Choroid plexus epithelial cell (primary cell): ENCODE data around the gene RNF152.

Experiments used
- DNase-seq: peaks from one replicate; pipeline ENCODE4 v3.0.0-alpha.2; 2010; ENCODE audit warnings: low read depth
- H3K4me3 ChIP-seq: 2 replicates; pipeline ENCODE4 v1.5.1; 2011; ENCODE audit warnings: low read depth, mild to moderate bottlenecking, control low read depth, low read length, moderate library complexity
- TF ChIP-seq, protein P1 (sequence below): conservative IDR thresholded peaks from 2 replicates; pipeline ENCODE4 v1.5.1; 2011; ENCODE audit warnings: low read depth, mild to moderate bottlenecking, control low read depth, inconsistent platforms, low read length, moderate library complexity

RNF152 gene

DNA sequence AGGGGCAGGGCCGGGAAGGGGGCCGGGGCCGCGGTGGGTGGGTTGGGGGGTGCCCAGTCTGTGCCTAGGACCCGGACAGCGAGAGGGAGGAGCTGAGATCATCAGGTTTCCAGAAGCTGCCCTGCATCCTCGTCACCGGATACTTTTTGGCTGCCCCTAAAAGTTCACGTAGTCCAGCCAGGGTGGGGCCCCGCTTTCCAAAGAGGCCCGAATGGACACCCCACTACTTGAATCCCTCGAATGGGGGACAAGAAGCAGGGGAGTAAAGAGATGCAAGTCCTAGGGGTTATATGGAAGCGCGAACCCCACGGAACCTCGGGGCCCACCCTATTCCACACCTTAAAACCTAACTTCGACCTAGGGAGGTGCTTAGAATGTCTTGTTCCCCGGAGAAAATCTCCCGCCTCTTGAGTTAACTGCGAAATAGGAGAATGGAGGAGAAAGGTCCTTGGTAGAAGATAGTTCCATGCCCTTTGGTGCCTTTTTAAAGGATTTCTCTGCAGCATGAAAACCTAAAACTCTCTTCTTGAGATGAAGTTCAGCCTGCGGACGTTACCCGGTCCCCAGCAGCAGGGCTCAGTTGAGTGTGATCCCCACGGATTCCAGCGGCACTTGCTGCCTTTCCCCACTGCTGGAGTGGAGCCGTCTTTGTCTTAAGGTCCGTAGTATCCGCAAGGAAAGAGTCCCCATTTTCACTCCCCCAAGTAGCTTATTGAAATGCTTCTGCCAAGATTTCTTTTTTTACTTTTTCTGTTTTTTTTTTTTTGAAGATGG lies 2.1 kb upstream of the RNF152 start:
- peak overlapping the region; percentile 79 for H3K4me3 ChIP-seq
- TF ChIP-seq, protein P1, sequence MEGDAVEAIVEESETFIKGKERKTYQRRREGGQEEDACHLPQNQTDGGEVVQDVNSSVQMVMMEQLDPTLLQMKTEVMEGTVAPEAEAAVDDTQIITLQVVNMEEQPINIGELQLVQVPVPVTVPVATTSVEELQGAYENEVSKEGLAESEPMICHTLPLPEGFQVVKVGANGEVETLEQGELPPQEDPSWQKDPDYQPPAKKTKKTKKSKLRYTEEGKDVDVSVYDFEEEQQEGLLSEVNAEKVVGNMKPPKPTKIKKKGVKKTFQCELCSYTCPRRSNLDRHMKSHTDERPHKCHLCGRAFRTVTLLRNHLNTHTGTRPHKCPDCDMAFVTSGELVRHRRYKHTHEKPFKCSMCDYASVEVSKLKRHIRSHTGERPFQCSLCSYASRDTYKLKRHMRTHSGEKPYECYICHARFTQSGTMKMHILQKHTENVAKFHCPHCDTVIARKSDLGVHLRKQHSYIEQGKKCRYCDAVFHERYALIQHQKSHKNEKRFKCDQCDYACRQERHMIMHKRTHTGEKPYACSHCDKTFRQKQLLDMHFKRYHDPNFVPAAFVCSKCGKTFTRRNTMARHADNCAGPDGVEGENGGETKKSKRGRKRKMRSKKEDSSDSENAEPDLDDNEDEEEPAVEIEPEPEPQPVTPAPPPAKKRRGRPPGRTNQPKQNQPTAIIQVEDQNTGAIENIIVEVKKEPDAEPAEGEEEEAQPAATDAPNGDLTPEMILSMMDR, result no peak
- DNase-seq, result no peak

DNA sequence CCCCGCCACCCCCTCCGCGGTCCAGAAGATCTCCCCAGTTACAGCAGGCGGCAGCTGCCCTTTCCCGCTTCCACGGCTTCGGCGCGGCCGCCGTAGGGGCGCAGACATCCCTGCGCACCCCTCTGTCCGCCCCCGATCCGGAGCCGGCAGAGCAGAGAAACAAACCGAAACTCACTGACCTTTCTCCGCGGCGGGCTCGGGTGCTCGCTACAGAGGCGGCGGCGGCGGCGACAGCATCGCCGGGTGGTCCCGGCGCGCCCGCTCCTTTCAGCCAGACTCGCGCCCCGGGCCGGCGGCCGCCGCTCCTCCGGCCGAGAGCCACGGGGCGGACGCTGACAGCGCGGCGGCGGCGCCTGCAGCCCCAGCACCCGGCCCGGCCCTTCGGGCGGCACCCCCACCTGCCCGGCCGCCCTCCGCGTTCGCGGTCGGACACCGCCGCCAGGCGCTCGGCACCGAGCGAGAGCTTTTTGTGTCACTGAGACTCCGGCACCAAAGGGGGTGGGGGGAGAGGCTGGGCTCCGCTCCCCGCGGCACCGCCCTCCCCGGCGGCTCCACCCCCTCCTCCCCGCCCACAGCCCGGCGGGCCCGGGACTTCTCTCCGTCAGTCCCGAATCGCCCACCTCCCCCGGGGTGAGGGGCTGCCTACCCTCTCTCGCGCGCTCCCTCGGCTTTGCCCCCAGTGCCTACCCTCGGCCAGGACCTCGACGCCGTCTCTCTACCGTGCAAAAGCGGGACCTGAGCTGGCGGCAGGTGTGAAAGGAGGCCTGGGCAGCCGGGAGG lies 1.4 kb upstream of the RNF152 start:
- DNase-seq, result peak; percentile 66
- H3K4me3 ChIP-seq, result peak overlapping the region; percentile 79
- TF ChIP-seq, protein P1, result peak; percentile 24

DNA sequence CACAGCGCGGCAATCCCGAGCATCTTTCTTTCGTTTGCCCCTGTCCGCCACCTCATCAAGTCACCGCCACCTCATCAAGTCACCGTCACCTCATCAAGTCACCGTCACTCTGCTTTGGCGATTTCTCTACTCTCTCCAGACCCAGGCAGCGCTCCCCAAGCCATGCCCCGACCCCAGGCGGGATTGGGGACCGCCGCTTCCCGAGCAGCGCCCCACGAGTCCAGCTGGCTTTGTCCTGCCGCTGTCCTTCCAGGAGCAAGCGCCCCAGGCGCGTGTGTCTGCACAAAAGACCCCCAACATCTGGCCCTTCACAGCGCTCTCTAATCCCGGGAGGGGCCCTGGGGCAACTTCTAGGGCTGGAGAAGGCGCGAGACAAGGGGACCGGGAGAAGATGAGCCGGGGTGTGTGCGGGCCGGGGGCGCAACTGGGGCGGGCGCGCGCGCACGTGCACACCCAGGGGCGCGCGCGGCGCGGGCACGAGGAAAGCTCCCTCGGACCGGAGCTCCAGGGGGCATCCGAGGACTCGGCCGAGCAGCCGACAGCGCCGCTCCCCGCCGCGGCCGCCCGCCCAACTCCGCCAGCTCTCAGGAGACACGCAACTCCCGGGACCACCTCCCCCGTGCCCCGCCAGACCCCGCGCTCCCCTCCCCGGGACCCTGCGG lies 633 bp upstream of the RNF152 start:
- DNase-seq, result peak; percentile 55
- TF ChIP-seq, protein P1, result no peak
- peak overlapping the region; percentile 79 for H3K4me3 ChIP-seq

DNA sequence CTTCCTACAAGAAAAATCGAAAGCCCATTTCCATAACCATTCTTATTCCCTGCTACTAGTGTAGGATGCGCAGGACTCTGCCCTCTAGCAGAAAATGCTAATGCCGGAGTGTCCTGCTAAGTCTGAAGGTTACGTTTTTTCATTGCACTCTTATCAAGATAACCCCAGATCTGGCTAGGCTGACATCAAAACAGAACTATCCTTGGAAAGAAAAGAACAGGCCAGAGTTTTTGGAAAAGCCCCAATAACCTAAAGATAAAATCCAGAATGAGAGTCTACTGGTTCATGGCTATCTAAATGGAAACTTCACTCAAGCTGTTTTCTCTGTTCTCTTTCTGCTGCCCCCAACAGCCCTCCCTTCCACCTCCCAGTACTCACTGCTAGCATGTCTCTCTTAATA lies 913 bp downstream of the RNF152 start:
- no peak for DNase-seq
- H3K4me3 ChIP-seq, result no peak overlapping the region
- TF ChIP-seq, protein P1, result no peak

DNA sequence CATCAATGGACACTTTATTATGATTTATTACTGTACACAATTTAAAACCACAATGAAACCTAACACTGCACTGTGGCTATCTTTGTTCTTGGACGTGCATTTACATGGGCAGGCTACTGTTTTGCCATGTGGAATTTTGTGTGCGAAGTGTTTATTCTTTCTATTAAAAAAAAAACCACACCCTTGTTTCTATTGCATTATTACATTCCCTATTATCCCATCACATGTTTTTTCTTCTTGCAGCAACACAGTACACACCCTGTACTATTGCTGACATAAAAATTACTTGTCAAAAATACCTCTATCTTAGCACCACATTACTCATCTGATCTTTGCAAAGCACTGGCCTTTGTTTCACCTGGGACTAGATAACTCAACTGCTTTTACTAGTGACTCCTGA lies 1.5 kb downstream of the RNF152 start:
- TF ChIP-seq, protein P1, result no peak
- H3K4me3 ChIP-seq, result no peak overlapping the region
- no peak for DNase-seq

DNA sequence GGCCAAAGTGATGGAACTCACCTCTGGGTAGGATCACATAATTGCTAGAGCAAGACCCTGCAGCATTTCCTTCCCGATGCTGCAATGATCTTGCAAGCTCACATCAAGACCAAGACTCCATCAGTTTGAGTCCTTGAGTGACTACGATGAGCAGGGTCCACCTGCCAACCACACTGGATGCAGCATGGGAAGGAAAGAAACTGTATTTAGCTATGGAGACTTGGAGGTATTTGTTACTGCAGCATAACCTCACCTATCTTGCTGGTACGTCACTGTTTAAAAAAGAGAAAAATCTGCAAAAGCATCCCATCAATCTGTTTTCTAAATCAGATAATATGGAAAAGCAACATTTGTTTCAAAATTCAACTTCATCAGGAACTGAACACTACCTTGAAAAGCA lies 2.5 kb downstream of the RNF152 start:
- no peak for DNase-seq
- TF ChIP-seq, protein P1, result no peak
- no peak overlapping the region for H3K4me3 ChIP-seq
